Fibroblast of peridontal ligament (primary cell): ENCODE results near the gene PRKCE.
"Not testable (repeated sequence)": the region's sequence is repeated elsewhere in the genome, so short reads cannot be mapped to it uniquely, and the experiment has no call there.

Source experiments
- DNase-seq: peaks from one replicate; pipeline ENCODE4 v3.0.0-alpha.2; 2010; ENCODE audit errors: extremely low read depth

Gene PRKCE

GRCh38 chr2:45698554-45698953 is 47.1 kb downstream of the PRKCE start:
- DNase-seq, result peak; percentile 16

DNA sequence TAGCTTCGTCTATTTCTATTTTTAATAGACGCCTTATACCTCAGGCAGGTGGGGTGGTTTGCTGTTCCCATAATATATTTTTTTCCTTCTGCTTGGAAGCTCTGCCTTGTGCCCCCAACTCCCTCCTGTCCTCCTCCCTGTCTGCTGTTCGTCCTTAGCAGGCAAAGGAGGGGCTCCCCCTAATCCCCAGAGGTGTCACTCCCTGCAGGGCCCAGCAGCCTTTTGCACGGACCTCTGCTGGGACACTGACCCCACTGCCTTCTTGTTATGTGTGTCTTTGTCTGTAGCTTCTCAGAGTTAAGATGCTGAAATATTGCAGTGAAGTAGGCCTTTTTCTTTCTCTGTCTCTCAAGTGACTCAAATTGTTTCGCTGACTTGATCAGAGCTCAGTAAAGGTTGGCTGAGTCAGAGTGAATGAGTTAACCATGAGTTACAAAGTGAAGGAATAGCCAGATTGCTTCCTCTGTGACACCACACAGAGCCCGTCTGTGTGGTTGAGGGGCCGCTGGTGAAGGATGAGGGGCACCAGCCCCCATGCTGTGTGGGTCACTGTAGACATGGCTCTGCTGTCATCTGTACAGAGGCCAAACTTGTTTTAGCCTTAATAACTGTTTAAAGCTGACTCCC is 47.7 kb downstream of the PRKCE start:
- peak; percentile 77 for DNase-seq

DNA sequence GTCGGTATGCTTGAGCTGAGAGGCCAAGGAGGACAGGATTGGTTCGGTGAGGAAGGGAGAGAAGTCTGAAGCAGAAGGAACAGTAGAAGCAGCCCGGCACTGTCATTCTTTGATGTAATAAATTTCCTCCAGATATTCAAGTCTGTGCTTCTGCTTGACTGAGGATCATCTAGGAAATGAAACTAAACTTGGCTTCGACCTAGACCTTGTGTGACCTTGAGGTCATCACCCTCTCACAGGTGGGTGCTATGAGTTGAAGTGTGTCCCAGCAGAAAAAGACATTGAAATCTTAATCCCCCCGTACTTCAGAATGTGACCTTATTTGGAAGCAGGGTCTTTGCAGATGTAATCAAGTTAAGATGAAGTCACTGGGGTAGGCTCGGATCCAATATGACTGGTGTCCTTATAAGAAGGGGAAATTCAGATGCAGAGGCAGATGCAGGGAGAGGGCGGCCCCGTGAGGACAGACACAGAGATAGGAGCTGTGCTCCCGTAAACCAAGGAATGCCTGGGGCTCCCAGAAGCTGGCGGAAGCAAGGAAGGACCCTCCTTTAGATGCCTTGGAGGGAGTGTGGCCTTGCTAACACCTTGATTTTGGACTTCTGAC is 49.0 kb downstream of the PRKCE start:
- no peak for DNase-seq

DNA sequence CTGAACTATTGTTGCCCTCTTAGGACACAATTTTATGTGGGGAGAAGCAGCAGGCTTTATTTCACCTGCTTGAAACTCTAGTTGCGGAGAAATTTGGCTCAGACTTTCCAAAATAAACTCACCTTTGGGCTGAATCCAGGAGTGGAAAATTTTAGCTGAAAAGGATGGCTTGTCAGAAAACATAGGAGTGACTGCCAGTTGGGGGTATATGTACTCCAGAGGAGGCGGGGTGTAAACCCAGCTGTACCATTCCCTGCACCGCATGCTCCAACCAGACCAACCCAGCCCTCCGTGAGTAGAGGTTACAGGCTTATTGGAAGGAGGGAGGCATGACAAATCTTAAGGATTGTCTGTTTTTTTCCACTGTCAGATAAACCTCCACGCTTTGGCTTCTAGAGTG is 53.8 kb downstream of the PRKCE start:
- no peak for DNase-seq

GRCh38 chr2:45706033-45706432 is 54.6 kb downstream of the PRKCE start:
- peak; percentile 55 for DNase-seq

GRCh38 chr2:45707006-45707405 is 55.5 kb downstream of the PRKCE start:
- DNase-seq, result peak; percentile 2

DNA sequence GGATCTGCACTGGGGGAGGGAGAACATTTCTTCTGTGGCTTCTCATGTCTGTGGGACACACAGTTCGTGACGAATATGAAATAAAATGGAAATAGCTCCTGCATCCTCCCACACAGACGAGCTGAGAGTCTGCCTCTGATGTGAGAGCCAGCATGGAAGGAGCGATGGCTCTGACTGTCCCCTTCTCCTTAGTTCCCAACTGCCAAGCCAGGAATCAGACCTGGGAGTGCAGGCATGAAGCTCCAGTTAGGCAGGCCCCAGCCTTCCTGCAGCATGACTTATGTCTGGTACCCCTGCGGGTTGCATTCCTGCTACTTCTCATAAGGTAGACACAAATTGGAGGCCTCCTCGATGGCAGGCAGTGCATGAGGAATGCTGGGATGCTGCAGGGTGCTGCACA is 56.2 kb downstream of the PRKCE start:
- DNase-seq, result no peak

DNA sequence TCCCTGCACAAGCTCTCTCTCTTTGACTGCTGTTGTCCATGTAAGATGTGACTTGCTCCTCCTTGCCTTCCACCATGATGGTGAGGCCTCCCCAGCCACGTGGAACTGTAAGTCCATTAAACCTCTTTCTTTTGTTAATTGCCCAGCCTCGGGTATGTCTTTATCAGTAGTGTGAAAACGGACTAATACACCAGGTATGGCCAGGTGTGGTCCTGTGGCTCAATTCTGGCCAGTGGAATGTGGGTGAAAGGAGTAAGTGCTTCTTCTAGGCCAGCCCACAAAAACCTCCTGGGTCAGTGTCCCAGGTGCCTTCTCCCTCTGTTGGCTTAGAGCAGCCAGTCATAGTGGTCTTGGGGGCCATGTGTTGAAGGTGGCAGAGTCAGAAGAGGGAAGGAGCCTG is 57.0 kb downstream of the PRKCE start:
- no peak for DNase-seq

GRCh38 chr2:45709137-45709536 is 57.7 kb downstream of the PRKCE start:
- DNase-seq, result no peak

DNA sequence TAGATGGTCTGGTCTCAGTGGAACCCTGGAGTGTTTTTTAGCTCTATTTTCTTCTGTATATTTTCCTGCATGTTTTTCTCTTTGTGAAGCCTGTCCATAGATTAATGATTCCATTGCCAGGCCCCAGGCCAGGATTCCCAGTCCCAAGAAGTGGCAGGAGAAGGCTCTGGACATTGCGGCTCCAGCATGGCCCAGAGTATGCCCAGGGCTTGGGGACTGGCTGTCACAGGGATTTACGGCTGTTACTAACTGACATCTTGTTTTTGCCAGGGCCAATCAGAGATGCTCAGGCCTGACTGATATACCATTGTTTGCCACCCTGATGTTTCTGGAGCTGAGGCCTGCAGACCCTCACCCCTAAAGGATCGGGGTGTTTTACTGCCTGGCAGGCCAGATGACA is 59.0 kb downstream of the PRKCE start:
- DNase-seq, result no peak

DNA sequence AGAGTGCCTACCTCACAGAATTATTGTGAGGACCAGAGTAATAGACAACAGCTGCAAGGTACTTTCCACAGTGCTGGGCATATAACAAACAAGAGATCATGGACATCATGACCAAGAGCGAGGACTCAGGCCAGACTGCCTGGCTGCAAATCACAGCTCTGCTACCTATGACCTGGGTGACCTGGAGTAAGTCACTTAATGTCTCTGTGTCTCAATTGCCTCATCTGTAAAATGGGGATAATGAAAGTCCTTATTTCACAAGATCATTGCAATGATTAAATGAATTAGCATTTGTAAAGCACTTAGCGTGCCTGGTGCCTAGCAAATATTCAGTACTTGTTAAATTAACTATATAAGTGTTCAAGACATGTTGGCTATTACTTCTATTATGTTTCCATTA is 59.7 kb downstream of the PRKCE start:
- no peak for DNase-seq

DNA sequence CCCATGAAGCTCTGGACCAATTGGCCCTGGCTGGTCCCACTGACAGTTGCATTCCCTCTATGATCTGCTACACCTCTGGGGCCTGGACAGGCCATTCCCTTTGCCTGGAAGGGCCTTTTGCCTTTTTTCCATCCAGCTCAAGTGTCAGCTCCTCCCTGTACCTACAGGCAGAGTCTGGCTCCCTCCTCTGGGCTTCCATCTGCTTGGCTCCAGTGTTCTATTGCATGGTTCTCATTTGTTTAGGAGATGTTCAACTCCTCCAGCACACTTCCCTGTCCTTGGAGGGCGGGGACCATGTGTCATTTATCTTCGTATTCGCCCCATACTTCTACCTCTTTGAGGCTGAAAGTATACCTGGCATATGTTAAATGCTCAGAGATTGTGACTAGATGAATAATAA is 61.1 kb downstream of the PRKCE start:
- DNase-seq, result no peak

DNA sequence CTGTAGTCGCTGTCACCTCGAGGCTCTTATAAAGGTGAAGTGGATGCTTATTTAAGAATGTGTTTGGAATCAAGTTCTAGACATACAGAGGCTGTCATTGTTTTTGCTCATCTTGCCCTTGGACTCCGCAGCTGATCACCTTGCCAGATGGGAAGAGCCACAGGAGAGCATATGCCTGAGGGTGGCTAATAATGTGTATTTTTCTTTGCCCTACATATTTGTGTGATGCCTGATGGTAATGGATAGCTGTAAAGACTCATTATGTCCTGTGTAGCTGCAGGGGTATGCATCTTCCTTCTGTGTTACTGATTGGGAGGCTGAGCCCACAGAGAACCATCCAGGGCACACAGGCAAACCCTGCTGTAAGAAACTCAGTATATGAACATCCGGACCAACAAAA is 61.7 kb downstream of the PRKCE start:
- DNase-seq, result no peak

DNA sequence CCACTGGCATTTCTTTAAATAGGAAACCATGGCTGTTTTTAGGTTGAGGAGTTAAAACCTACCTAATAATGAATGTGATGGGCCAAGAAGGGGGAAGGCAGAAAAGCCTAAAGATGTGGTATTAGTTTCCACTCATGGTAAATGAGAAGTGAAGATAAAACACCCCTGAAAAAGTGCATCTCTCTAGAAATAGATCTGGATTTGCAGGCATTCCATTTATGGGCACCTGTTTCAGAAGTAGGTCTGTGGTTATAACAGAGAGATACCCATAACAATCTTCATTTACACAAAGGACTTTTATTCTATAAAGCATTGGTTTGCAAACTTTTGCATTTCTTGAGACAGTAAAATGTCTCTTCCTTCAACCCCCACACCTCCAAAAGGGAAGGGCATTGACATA is 62.1 kb downstream of the PRKCE start:
- DNase-seq, result no peak

DNA sequence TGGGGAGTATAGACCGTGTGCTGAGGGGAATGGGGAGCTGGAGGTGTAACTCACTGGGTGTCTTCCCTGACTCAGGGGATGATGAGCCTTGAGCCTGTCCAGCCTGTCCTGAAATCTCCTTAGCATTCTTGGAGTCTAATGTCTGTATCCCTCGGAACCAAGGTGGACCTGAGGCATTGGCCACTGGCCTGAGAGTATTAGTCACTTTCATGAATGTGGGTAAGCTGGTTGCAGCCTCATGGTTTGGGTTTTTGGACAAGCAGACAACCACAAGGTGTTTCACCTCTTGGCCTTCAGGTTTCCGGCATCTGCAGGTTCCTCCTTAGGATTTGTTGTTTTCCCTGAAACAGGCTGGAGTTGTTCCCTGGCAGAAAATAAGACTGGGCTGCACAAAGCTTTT is 63.2 kb downstream of the PRKCE start:
- DNase-seq, result no peak

DNA sequence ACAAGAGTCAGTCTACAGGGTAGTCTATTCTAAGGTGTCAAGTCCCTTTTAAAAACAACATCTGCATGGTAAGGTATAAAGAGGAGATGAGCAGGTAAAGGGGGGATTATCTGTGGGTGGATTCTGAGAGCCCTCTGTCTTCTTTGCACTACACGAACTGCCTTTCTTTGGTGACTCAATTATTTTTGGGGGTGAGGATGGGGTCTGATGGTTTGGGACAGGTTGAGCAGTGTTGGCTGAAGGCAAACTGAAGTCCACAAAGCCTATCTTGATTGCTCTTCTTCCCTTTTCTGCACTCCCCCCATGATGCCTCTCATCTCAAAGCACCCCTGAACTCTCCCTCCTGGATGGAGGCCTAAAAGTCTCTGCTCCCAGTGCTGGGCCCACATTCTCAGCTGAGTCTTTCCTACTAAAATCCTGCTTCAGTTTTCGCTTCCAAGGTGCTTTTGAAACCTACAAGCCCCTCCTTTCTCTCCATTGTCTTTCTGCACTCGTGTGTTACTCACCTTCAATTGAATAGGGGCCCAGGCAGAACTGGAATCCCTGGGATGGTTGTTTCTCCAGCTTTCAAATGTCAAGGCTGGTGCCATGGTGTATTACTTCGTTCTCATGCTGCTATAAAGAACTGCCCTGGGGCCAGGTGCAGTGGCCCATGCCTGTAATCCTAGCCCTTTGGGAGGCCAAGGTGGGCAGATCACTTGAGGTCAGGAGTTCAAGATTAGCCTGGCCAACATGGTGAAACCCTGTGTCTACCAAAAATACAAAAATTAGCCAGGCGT is 64.3 kb downstream of the PRKCE start:
- no peak for DNase-seq

DNA sequence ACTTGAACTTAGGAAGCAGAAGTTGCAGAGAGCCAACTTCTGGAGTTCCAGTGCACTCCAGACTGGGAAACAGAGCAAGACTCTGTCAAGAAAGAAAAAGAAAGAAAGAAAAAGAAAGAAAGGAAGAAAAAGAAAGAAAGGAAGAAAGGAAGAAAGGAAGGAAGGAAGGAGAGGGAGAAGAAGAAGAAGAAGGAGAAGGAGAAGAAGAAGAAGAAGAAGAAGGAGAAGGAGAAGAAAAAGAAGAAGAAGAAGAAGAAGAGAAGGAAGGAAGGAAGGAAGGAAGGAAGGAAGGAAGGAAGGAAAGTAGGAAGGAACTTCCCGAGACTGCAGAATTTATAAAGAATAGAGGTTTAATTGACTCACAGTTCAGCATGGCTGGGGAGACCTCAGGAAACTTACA is 65.0 kb downstream of the PRKCE start:
- DNase-seq, result not testable (repeated sequence)

DNA sequence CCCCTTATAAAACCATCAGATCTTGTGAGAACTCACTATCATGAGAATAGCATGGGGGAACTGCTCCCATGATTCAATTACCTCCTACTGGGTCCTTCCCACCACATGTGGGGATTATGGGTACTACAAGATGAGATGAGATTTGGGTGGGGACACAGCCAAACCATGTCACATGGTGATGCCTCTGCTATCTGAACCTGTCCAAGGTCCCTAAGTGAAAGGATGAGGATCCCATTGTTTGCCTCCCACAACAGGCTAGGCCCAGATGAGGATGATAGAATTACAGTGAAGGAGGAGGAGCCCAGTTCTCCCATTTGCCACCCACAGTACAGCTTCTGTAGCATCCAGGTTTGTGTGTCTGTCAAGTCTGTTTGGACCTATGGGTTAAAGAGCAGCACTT is 65.4 kb downstream of the PRKCE start:
- DNase-seq, result no peak

GRCh38 chr2:45720210-45720609 is 68.7 kb downstream of the PRKCE start:
- DNase-seq, result no peak

DNA sequence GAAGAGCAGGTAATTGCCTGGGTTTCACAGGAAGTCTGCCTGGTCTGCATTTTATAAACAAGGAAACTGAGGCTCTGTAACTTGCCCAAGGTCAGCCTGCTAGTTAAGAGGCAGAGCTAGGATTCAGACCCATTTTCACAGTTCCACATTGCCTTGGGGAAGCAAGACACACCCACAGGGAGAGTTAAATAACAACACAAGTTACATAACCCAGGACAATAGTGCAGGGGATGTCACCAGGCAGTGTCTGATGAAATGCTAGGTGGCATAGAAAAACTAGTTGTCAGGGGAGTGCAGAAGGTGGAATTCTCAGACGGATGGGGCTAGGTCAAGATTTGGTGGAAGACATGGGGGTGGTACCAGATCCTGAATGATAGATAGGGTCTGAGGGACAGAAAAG is 69.7 kb downstream of the PRKCE start:
- no peak for DNase-seq

GRCh38 chr2:45722477-45722876 is 71.0 kb downstream of the PRKCE start:
- no peak for DNase-seq

- no peak for DNase-seq
These were observed 72.4 kb downstream of the PRKCE start for GRCh38 chr2:45723857-45724256.

DNA sequence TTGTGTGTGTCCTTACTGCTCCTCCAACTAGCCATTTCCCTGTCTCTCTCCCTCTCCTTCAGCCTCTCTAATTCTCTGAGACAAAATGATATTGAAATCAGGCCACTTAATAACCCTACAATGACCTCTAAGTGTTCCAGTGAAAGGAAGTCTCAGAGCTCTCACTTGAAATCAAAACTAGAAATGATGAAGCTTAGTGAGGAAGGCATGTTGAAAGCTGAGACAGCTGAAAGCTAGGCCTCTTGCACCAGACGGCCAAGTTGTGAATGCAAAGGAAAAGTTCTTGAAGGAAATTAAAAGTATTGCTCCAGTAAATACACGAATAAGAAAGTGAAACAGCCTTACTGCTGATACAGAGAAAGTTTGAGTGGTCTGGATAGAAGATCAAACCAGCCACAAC is 72.9 kb downstream of the PRKCE start:
- DNase-seq, result peak; percentile 47
